SK-N-SH (cell line): ENCODE data around the gene RAB26.

Experiments
- EP300 ChIP-seq, 2 experiments: IDR thresholded peaks; 2 replicates each; pipeline versions ENCODE4 v1.4.0 to v1.6.1; 2012; ENCODE audit warnings: borderline replicate concordance in 1 of 2, low read depth in 1 of 2, low read length in 1 of 2
- FOXM1 ChIP-seq: IDR thresholded peaks from 2 replicates; pipeline ENCODE4 v1.4.0; 2012; ENCODE audit warnings: low read depth, mild to moderate bottlenecking
- MXI1 ChIP-seq: IDR thresholded peaks from 2 replicates; pipeline ENCODE4 v1.6.1; 2012; ENCODE audit warnings: mild to moderate bottlenecking, low read depth, low read length, improper control_type of control experiment
- POLR2AphosphoS5 ChIP-seq: IDR thresholded peaks from 2 replicates; pipeline ENCODE4 v1.6.1; 2012; ENCODE audit warnings: low read depth, low read length
- RAD21 ChIP-seq: IDR thresholded peaks from 2 replicates; pipeline ENCODE4 v1.6.1; 2012; ENCODE audit warnings: mild to moderate bottlenecking, low read length
- RCOR1 ChIP-seq: fragments of 150-350 bp; IDR thresholded peaks from 2 replicates; pipeline ENCODE4 v1.6.1; 2017; ENCODE audit warnings: antibody characterized with exemption, low read length
- SMC3 ChIP-seq: IDR thresholded peaks from 2 replicates; pipeline ENCODE4 v1.6.1; 2012; ENCODE audit warnings: low read depth, low read length, improper control_type of control experiment
- TF ChIP-seq, protein P1 (sequence below): fragments of 200-600 bp; sonication (generic); IDR thresholded peaks from 2 replicates; pipeline ENCODE4 v1.6.1; 2017; ENCODE audit warnings: antibody characterized with exemption, mild to moderate bottlenecking, moderate library complexity
- TF ChIP-seq, protein P2 (sequence below): IDR thresholded peaks from 2 replicates; pipeline ENCODE4 v1.4.0; 2012; ENCODE audit warnings: low read depth, borderline replicate concordance

DNA sequence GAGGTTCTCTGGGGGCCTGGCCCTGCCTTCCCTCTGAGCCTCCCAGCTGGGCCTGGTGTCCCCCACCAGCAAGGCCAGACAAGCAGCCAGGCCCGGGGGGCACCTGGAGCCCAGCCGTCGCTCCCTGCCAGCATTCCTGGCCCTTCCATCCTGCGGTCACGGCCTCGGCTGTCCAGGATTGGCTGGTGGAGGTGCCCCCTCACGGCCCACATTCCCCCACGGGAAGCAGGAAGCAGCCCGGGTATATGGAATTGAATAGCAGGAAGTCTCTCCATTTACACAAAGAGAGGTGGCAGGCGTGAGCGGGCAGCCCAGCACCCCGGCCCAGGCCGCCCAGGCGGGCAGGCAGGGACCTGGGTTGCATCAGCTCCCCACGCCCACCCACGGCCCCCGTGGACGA lies 21.7 kb downstream of the RAB26 start:
- TF ChIP-seq FOXM1 (no peak), SMC3 (no peak), RAD21 (no peak), RCOR1 (no peak), MXI1 (no peak), POLR2AphosphoS5 (no peak), EP300 (IDR thresholded peaks at IDR 0.05; ENCODE audit: borderline replicate concordance in 1 of 2, low read depth in 1 of 2, low read length in 1 of 2) (no peak)
- TF ChIP-seq, protein P1, sequence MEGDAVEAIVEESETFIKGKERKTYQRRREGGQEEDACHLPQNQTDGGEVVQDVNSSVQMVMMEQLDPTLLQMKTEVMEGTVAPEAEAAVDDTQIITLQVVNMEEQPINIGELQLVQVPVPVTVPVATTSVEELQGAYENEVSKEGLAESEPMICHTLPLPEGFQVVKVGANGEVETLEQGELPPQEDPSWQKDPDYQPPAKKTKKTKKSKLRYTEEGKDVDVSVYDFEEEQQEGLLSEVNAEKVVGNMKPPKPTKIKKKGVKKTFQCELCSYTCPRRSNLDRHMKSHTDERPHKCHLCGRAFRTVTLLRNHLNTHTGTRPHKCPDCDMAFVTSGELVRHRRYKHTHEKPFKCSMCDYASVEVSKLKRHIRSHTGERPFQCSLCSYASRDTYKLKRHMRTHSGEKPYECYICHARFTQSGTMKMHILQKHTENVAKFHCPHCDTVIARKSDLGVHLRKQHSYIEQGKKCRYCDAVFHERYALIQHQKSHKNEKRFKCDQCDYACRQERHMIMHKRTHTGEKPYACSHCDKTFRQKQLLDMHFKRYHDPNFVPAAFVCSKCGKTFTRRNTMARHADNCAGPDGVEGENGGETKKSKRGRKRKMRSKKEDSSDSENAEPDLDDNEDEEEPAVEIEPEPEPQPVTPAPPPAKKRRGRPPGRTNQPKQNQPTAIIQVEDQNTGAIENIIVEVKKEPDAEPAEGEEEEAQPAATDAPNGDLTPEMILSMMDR: no peak
- TF ChIP-seq, protein P2, sequence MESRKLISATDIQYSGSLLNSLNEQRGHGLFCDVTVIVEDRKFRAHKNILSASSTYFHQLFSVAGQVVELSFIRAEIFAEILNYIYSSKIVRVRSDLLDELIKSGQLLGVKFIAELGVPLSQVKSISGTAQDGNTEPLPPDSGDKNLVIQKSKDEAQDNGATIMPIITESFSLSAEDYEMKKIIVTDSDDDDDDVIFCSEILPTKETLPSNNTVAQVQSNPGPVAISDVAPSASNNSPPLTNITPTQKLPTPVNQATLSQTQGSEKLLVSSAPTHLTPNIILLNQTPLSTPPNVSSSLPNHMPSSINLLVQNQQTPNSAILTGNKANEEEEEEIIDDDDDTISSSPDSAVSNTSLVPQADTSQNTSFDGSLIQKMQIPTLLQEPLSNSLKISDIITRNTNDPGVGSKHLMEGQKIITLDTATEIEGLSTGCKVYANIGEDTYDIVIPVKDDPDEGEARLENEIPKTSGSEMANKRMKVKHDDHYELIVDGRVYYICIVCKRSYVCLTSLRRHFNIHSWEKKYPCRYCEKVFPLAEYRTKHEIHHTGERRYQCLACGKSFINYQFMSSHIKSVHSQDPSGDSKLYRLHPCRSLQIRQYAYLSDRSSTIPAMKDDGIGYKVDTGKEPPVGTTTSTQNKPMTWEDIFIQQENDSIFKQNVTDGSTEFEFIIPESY: no peak
